ENCODE data around the gene PACRG. TPM values are rescaled to one million over a fixed set of nuclear protein-coding genes. Genes with fewer than 3 reads are reported as not detected.

PACRG gene
- total RNA-seq, 1 experiment from 2014 or later = not detected

DNA sequence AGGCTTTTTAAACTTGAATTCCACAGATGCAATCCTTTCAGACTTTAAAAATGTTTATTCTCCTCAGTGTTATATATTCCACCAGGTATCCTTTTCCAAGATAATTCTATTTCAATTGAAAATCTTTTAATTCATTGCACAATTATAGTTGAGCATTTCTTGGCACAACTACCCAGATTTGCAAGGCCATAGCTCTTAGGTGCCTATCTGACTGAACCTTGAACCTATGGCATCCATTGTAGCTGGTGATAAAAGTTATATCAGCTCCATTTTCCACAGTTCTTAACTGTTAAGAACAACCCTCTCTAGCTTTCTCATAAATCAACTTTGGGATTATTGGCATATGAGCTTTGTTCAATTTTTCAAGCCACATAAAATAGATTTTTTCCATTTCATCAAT, 42.4 kb downstream of the PACRG start:
- H3K4me3 ChIP-seq (ENCODE audit: low read depth, low read length) = no peak overlapping the region
- CTCF ChIA-PET = no interaction called here
- no peaks in the 10 kb centered on the region for H3K36me3 ChIP-seq (ENCODE audit: control insufficient read depth, insufficient read depth, low read length)
- no peaks in the 10 kb centered on the region for H3K27me3 ChIP-seq (replicated peaks; ENCODE audit: control insufficient read depth, insufficient read depth, low read length)
- no peak for DNase-seq
- H3K27me3 Mint-ChIP-seq (ENCODE audit: insufficient read depth, unreplicated experiment) = no peaks in the 10 kb centered on the region
- POLR2A ChIA-PET = no interaction called here
- intact Hi-C loops (cut with micrococcal nuclease; ENCODE audit: unreplicated experiment) = no loop called here
- H3K4me1 Mint-ChIP-seq (ENCODE audit: low read depth, unreplicated experiment) = no peaks in the 10 kb centered on the region
- H3K9me3 Mint-ChIP-seq (ENCODE audit: unreplicated experiment) = no peaks in the 10 kb centered on the region
- no peaks in the 10 kb centered on the region for H3K4me1 ChIP-seq
- no peaks in the 10 kb centered on the region for H3K9me3 ChIP-seq
- BruUV-seq (replicated peaks) = no TSS peak
- no peaks in the 10 kb centered on the region for H3K36me3 Mint-ChIP-seq (ENCODE audit: insufficient read depth, unreplicated experiment)
- TF ChIP-seq, protein P1, sequence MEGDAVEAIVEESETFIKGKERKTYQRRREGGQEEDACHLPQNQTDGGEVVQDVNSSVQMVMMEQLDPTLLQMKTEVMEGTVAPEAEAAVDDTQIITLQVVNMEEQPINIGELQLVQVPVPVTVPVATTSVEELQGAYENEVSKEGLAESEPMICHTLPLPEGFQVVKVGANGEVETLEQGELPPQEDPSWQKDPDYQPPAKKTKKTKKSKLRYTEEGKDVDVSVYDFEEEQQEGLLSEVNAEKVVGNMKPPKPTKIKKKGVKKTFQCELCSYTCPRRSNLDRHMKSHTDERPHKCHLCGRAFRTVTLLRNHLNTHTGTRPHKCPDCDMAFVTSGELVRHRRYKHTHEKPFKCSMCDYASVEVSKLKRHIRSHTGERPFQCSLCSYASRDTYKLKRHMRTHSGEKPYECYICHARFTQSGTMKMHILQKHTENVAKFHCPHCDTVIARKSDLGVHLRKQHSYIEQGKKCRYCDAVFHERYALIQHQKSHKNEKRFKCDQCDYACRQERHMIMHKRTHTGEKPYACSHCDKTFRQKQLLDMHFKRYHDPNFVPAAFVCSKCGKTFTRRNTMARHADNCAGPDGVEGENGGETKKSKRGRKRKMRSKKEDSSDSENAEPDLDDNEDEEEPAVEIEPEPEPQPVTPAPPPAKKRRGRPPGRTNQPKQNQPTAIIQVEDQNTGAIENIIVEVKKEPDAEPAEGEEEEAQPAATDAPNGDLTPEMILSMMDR (IDR thresholded peaks at IDR 0.05; ENCODE audit: insufficient read depth in 1 of 2, low read depth in 1 of 2, low read length in 1 of 2, severe bottlenecking in 1 of 2, unreplicated experiment in 1 of 2) = no peak
- H3K4me3 Mint-ChIP-seq (ENCODE audit: unreplicated experiment) = no peak overlapping the region
- no peak overlapping the region for H3K27ac Mint-ChIP-seq (ENCODE audit: unreplicated experiment)

- Histone ChIP-seq H3K27me3 (replicated peaks; ENCODE audit: control insufficient read depth, insufficient read depth, low read length) (no peaks in the 10 kb centered on the region), H3K36me3 (ENCODE audit: control insufficient read depth, insufficient read depth, low read length) (no peaks in the 10 kb centered on the region), H3K9me3 (no peaks in the 10 kb centered on the region), H3K4me1 (no peaks in the 10 kb centered on the region), H3K4me3 (ENCODE audit: low read depth, low read length) (no peak overlapping the region)
- no peak overlapping the region for H3K27ac Mint-ChIP-seq (ENCODE audit: unreplicated experiment)
- H3K4me3 Mint-ChIP-seq (ENCODE audit: unreplicated experiment) = no peak overlapping the region
- DNase-seq = no peak
- ChIA-PET CTCF (no interaction called here), POLR2A (no interaction called here)
- no peaks in the 10 kb centered on the region for H3K9me3 Mint-ChIP-seq (ENCODE audit: unreplicated experiment)
- no TSS peak for BruUV-seq (replicated peaks)
- H3K4me1 Mint-ChIP-seq (ENCODE audit: low read depth, unreplicated experiment) = no peaks in the 10 kb centered on the region
- H3K36me3 Mint-ChIP-seq (ENCODE audit: insufficient read depth, unreplicated experiment) = no peaks in the 10 kb centered on the region
- intact Hi-C loops (cut with micrococcal nuclease; ENCODE audit: unreplicated experiment) = no loop called here
- TF ChIP-seq, protein P1 (IDR thresholded peaks at IDR 0.05; ENCODE audit: insufficient read depth in 1 of 2, low read depth in 1 of 2, low read length in 1 of 2, severe bottlenecking in 1 of 2, unreplicated experiment in 1 of 2) = no peak
- H3K27me3 Mint-ChIP-seq (ENCODE audit: insufficient read depth, unreplicated experiment) = no peaks in the 10 kb centered on the region
Observed at GRCh38 chr6:162770955-162771354, 43.2 kb downstream of the PACRG start.

GRCh38 chr6:162772466-162772865, 44.7 kb downstream of the PACRG start:
- no peak overlapping the region for H3K4me3 ChIP-seq (ENCODE audit: low read depth, low read length)
- TF ChIP-seq, protein P1 (IDR thresholded peaks at IDR 0.05; ENCODE audit: insufficient read depth in 1 of 2, low read depth in 1 of 2, low read length in 1 of 2, severe bottlenecking in 1 of 2, unreplicated experiment in 1 of 2) = no peak
- intact Hi-C loops (cut with micrococcal nuclease; ENCODE audit: unreplicated experiment) = no loop called here
- no peaks in the 10 kb centered on the region for H3K27me3 ChIP-seq (replicated peaks; ENCODE audit: control insufficient read depth, insufficient read depth, low read length)
- H3K4me1 Mint-ChIP-seq (ENCODE audit: low read depth, unreplicated experiment) = no peaks in the 10 kb centered on the region
- no peaks in the 10 kb centered on the region for H3K4me1 ChIP-seq
- DNase-seq = no peak
- no peak overlapping the region for H3K4me3 Mint-ChIP-seq (ENCODE audit: unreplicated experiment)
- H3K9me3 Mint-ChIP-seq (ENCODE audit: unreplicated experiment) = no peaks in the 10 kb centered on the region
- BruUV-seq (replicated peaks) = no TSS peak
- CTCF ChIA-PET = no interaction called here
- POLR2A ChIA-PET = no interaction called here
- H3K9me3 ChIP-seq = no peaks in the 10 kb centered on the region
- no peak overlapping the region for H3K27ac Mint-ChIP-seq (ENCODE audit: unreplicated experiment)
- H3K27me3 Mint-ChIP-seq (ENCODE audit: insufficient read depth, unreplicated experiment) = no peaks in the 10 kb centered on the region
- H3K36me3 ChIP-seq (ENCODE audit: control insufficient read depth, insufficient read depth, low read length) = no peaks in the 10 kb centered on the region
- no peaks in the 10 kb centered on the region for H3K36me3 Mint-ChIP-seq (ENCODE audit: insufficient read depth, unreplicated experiment)

Measured in Caco-2 (cell line).